Neural crest cell (in vitro differentiated cells): ENCODE measurements around the gene HIKESHI. TPM values are rescaled to one million over a fixed set of nuclear protein-coding genes. Genes with fewer than 3 reads are reported as not detected.
A peak's percentile ranks its signal among the peaks of the same experiment; 100 is the strongest.

Experiments
- DNase-seq: peaks from one replicate; pipeline ENCODE4 v3.0.0; 2021; ENCODE audit warnings: low read depth, mixed read lengths, low spot score
- H3K27ac Mint-ChIP-seq: one replicate; pipeline ENCODE4 v1.8.0; 2021; ENCODE audit warnings: mild to moderate bottlenecking, mixed read lengths; ENCODE audit not compliant: unreplicated experiment
- H3K27me3 Mint-ChIP-seq: 2 replicates; pipeline ENCODE4 v1.8.0; 2021; ENCODE audit warnings: low read depth, mild to moderate bottlenecking, mixed read lengths
- H3K36me3 Mint-ChIP-seq: 2 replicates; pipeline ENCODE4 v1.8.0; 2021; ENCODE audit warnings: low read depth, mild to moderate bottlenecking, mixed read lengths
- H3K4me1 Mint-ChIP-seq: 2 replicates; pipeline ENCODE4 v1.8.0; 2021; ENCODE audit warnings: mixed read lengths
- H3K4me3 Mint-ChIP-seq: one replicate; pipeline ENCODE4 v1.8.0; 2021; ENCODE audit warnings: mild to moderate bottlenecking, mixed read lengths
- H3K9me3 Mint-ChIP-seq: 2 replicates; pipeline ENCODE4 v1.8.0; 2021; ENCODE audit warnings: mixed read lengths
- total RNA-seq: library from RNA; stranded (reverse); gene quantifications from 2 replicates; pipeline ENCODE4 v1.2.1, GENCODE V29; 2021
- TF ChIP-seq, protein P1 (sequence below): fragments of 200-600 bp; sonication (generic); conservative IDR thresholded peaks from 2 replicates; pipeline ENCODE4 v1.5.0; 2021; ENCODE audit warnings: antibody characterized with exemption, mild to moderate bottlenecking

Gene HIKESHI
- total RNA-seq, 1 donor from 2014 or later, result 56.7 TPM

DNA sequence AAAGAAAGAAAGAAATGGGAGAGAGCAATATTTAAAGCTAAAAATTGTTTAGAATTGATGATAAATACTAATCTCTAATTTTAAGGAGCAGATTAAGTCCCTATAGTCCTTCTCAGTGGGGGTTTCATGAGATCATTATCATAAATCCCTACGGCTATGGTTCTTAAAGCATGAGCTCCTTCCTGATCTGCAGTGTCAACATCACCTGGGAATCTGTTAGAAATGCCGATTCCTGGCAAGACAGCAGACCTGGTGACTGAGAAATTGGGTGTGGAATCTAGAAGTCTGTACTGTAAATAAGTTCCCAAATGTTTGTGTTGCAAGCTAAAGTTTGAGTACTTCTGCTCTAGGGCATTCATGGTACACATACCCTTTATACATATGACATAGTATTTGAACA is 12.6 kb downstream of the HIKESHI start:
- Mint-ChIP-seq H3K36me3 (peaks cover 37% of the 10 kb centered on the region), H3K9me3 (no peaks in the 10 kb centered on the region), H3K27ac (no peak overlapping the region), H3K27me3 (no peaks in the 10 kb centered on the region), H3K4me3 (no peak overlapping the region), H3K4me1 (no peaks in the 10 kb centered on the region)
- DNase-seq, result no peak
- TF ChIP-seq, protein P1, sequence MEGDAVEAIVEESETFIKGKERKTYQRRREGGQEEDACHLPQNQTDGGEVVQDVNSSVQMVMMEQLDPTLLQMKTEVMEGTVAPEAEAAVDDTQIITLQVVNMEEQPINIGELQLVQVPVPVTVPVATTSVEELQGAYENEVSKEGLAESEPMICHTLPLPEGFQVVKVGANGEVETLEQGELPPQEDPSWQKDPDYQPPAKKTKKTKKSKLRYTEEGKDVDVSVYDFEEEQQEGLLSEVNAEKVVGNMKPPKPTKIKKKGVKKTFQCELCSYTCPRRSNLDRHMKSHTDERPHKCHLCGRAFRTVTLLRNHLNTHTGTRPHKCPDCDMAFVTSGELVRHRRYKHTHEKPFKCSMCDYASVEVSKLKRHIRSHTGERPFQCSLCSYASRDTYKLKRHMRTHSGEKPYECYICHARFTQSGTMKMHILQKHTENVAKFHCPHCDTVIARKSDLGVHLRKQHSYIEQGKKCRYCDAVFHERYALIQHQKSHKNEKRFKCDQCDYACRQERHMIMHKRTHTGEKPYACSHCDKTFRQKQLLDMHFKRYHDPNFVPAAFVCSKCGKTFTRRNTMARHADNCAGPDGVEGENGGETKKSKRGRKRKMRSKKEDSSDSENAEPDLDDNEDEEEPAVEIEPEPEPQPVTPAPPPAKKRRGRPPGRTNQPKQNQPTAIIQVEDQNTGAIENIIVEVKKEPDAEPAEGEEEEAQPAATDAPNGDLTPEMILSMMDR, result no peak

DNA sequence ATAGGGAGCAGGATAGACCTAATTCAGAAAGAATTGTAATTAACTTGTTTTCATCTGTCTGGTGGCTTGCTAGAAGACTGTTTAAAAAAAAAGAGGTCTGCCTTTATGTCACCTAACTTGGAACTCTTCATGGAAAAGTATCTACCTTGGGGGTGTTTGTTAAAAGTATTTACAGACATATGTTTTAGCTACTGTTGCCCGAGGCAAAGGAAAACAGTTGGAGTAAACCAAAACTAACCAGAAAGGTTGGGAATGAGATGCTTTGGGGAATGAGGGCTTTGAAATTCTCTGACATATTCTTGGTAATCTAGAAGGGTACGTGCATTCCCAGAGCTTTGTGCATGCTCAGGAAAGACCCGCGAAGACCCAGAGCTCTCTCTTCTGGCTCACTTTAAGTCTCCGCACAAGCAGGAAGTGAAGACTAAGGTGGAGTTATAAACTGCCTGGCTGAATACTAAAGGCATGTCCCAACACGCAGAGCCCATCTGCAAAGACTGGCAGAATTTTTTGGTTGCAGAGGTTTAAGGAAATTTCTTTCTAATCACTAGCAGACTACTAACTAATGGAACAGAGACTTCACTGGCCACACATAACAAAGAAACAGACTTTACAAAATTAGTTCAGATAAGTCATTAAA is 33.2 kb downstream of the HIKESHI start:
- TF ChIP-seq, protein P1, result no peak
- H3K4me1 Mint-ChIP-seq, result no peaks in the 10 kb centered on the region
- H3K27ac Mint-ChIP-seq, result no peak overlapping the region
- H3K36me3 Mint-ChIP-seq, result peaks cover 35% of the 10 kb centered on the region
- H3K4me3 Mint-ChIP-seq, result no peak overlapping the region
- H3K27me3 Mint-ChIP-seq, result no peaks in the 10 kb centered on the region
- DNase-seq, result no peak
- H3K9me3 Mint-ChIP-seq, result no peaks in the 10 kb centered on the region

DNA sequence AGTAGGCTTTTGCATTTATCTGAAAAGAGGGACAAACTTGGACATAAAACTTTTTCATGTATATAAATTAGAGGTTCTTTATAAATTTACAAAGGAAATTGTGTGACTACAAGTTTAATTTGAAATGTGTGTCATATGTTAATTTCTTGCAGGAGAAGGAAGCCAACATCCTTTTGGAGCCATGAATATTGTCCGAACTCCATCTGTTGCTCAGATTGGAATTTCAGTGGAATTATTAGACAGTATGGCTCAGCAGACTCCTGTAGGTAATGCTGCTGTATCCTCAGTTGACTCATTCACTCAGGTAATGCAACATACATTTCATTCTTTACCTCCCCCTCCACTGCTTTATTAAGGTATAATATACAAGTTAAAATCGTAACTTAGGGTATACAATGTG is 35.2 kb downstream of the HIKESHI start:
- no peak for DNase-seq
- H3K36me3 Mint-ChIP-seq, result peaks cover 40% of the 10 kb centered on the region
- TF ChIP-seq, protein P1, result no peak
- H3K4me1 Mint-ChIP-seq, result no peaks in the 10 kb centered on the region
- H3K4me3 Mint-ChIP-seq, result no peak overlapping the region
- H3K9me3 Mint-ChIP-seq, result no peaks in the 10 kb centered on the region
- H3K27ac Mint-ChIP-seq, result no peak overlapping the region
- no peaks in the 10 kb centered on the region for H3K27me3 Mint-ChIP-seq

DNA sequence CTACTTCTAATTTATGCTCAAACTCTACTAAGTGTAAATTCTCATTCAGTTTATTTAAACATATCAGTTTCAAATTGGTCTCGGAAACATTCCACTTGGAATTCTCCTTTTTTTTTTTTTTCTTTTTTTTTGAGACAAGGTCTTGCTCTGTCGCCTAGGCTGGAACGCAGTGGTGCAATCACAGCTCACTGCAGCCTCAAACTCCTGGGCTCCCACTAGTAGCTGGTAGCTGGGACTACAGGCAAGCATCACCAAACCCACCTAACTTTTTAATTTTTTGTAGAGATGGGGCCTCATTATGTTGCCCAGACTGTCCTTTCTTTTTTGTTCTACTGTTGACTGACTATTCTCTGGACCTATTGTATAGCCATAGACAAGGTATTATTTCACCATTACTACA is 39.3 kb downstream of the HIKESHI start:
- no peaks in the 10 kb centered on the region for H3K9me3 Mint-ChIP-seq
- no peaks in the 10 kb centered on the region for H3K4me1 Mint-ChIP-seq
- DNase-seq, result no peak
- no peak overlapping the region for H3K4me3 Mint-ChIP-seq
- peaks cover 25% of the 10 kb centered on the region for H3K36me3 Mint-ChIP-seq
- TF ChIP-seq, protein P1, result no peak
- no peak overlapping the region for H3K27ac Mint-ChIP-seq
- H3K27me3 Mint-ChIP-seq, result no peaks in the 10 kb centered on the region

DNA sequence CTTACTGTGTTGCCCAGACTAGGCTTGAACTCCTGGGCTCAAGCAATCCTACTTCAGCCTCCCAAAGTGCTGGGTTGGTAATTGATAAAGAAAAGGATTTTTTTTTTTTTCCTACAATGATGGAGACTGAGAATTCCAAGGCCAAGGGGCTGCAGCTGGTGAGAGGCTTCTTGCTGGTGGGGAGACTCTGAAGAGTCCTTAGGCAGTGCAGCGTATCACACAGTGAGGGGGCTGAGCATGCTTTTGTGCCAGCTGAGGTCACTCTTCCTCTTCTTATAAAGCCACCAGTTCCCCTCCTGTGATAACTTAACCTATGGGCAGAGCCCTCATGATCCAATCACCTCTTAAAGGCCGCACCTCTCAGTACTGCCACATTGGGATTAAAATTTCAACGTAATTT is 44.5 kb downstream of the HIKESHI start:
- no peaks in the 10 kb centered on the region for H3K4me1 Mint-ChIP-seq
- peaks cover 4% of the 10 kb centered on the region for H3K36me3 Mint-ChIP-seq

More for the DNA sequence above, 44.5 kb downstream of the HIKESHI start:
- H3K27me3 Mint-ChIP-seq, result no peaks in the 10 kb centered on the region
- H3K27ac Mint-ChIP-seq, result peak overlapping the region; percentile 72
- DNase-seq, result no peak
- TF ChIP-seq, protein P1, result no peak
- H3K9me3 Mint-ChIP-seq, result no peaks in the 10 kb centered on the region
- H3K4me3 Mint-ChIP-seq, result no peak overlapping the region
